ENCODE data around the gene TGM2.

The TGM2 gene

GRCh38 chr20:38090061-38090460, 75.0 kb downstream of the TGM2 start:
- no peak overlapping the region for H3K4me3 ChIP-seq (ENCODE audit: low read depth, low read length)
- CTCF ChIA-PET: interaction anchor here (0.6 to 1.7 kb wide), 3 partner anchors 17 to 131 kb away, joined by 3 to 4 read pairs (median 3); partner anchors contain the start of gene TGM2
- H3K36me3 ChIP-seq (ENCODE audit: control insufficient read depth in 2 of 2, insufficient read depth in 1 of 2, low read length in 2 of 2): peaks cover 0 to 63% of the 10 kb centered on the region in 2 experiments; a peak in 2 of 3 replicates
- POLR2A ChIA-PET: no interaction called here
- H3K4me1 ChIP-seq (ENCODE audit: control insufficient read depth, insufficient read depth, low read length): no peaks in the 10 kb centered on the region
- no peaks in the 10 kb centered on the region for H3K9me3 ChIP-seq (ENCODE audit: control insufficient read depth, insufficient read depth, low read depth, low read length)
- H3K27ac ChIP-seq (ENCODE audit: extremely low read depth, low read depth, low read length): no peak overlapping the region
- TF ChIP-seq PRDM6 (tag by site-specific recombination; IDR thresholded peaks at IDR 0.05) (no peak), KLF16 (tag by site-specific recombination; IDR thresholded peaks at IDR 0.05) (no peak), ZNF544 (tag by site-specific recombination; IDR thresholded peaks at IDR 0.05) (no peak), ZNF561 (tag by site-specific recombination; IDR thresholded peaks at IDR 0.05; ENCODE audit: borderline replicate concordance) (no peak), KLF9 (tag by site-specific recombination; IDR thresholded peaks at IDR 0.05; ENCODE audit: low read depth) (no peak), ZNF518A (tag by site-specific recombination; conservative IDR thresholded peaks at IDR 0.05; ENCODE audit: low read depth) (no peak), HOXC10 (CRISPR knock-in tag; IDR thresholded peaks at IDR 0.05) (no peak), ZNF830 (tag by site-specific recombination; IDR thresholded peaks at IDR 0.05; ENCODE audit: low read depth) (no peak), ZSCAN4 (tag by site-specific recombination; IDR thresholded peaks at IDR 0.05) (no peak), PRDM10 (tag by site-specific recombination; IDR thresholded peaks at IDR 0.05) (no peak), ZNF571 (tag by site-specific recombination; IDR thresholded peaks at IDR 0.05) (no peak), ZBTB20 (tag by site-specific recombination; IDR thresholded peaks at IDR 0.05) (no peak), ZBTB11 (tag by site-specific recombination; conservative IDR thresholded peaks at IDR 0.05; ENCODE audit: low read depth) (no peak), PATZ1 (tag by site-specific recombination; IDR thresholded peaks at IDR 0.05) (no peak), ZBTB8A (tag by site-specific recombination; IDR thresholded peaks at IDR 0.05) (no peak), ZBTB6 (tag by site-specific recombination; IDR thresholded peaks at IDR 0.05) (no peak), ZSCAN18 (tag by site-specific recombination; IDR thresholded peaks at IDR 0.05) (no peak)
